ENCODE measurements around the gene PNPLA8.

DNA sequence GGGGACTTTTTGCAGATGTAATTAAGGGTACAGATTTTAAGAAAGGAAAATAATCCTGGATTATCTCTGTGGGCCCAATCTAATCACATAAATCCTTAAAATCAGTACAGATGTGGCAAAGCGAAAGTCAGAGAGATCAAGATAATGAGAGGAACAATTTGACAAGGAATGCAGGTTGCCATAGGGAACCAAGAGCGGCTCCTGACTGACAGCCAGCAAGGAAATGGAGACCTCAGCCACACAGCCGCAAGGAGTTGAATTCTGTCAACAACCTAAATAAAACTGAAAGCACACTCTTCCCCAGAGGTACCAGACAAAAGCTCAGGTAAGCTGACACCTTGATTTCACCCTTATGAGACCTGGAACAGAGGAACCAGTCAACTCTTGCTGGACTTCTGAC lies 3.4 kb upstream of the PNPLA8 start:
- TF ChIP-seq POLR2A (IDR thresholded peaks at IDR 0.05; ENCODE audit: low read length) (no peak), GATA1 (IDR thresholded peaks at IDR 0.05; ENCODE audit: low read depth, low read length) (no peak)

Data from erythroblast (primary cell).